Activated B cell treated with CpG ODN at 0.5 μM for 24 hours (primary cell): Measurements from ENCODE around the gene LGALS14. TPM values are rescaled to one million over a fixed set of nuclear protein-coding genes. Genes with fewer than 3 reads are reported as not detected.

Experiments
- ATAC-seq: fragments of 200-7000 bp; cut with Tn5 transposase; one replicate; pipeline ENCODE4 v1.10.0; 2021; ENCODE audit warnings: low read depth, mild to moderate bottlenecking, moderate library complexity
- CTCF ChIA-PET: fragments of 350-600 bp; sonication (Branson Sonifier 250); formaldehyde crosslinking; loops from one replicate; lab custom pipeline; 2021; ENCODE audit warnings: antibody characterized with exemption; lab: Charles Lee
- POLR2A ChIA-PET: fragments of 350-600 bp; sonication (Branson Sonifier 250); formaldehyde crosslinking; loops from one replicate; lab custom pipeline; 2021; ENCODE audit warnings: antibody characterized with exemption; lab: Charles Lee
- DNase-seq: peaks from one replicate; pipeline ENCODE4 v3.0.0; 2022
- H3K27ac Mint-ChIP-seq: one replicate; pipeline ENCODE4 v1.8.0; 2020; ENCODE audit warnings: mixed read lengths
- H3K27me3 Mint-ChIP-seq: one replicate; pipeline ENCODE4 v1.8.0; 2021; ENCODE audit warnings: mixed read lengths
- H3K36me3 Mint-ChIP-seq: one replicate; pipeline ENCODE4 v1.8.0; 2021; ENCODE audit warnings: low read depth, mixed read lengths
- H3K4me1 Mint-ChIP-seq: one replicate; pipeline ENCODE4 v1.8.0; 2021; ENCODE audit warnings: mixed read lengths
- H3K4me3 Mint-ChIP-seq: one replicate; pipeline ENCODE4 v1.8.0; 2020; ENCODE audit warnings: mild to moderate bottlenecking, mixed read lengths
- H3K9me3 Mint-ChIP-seq: one replicate; pipeline ENCODE4 v1.8.0; 2020; ENCODE audit warnings: mixed read lengths
- intact Hi-C: fragments of 100-400 bp; cut with micrococcal nuclease; formaldehyde crosslinking; loops from one replicate; pipeline ENCODE4 v1.15.1; 2024
- total RNA-seq: library from RNA; stranded (reverse); gene quantifications from 2 replicates; pipeline ENCODE4 v1.2.3, GENCODE V29; 2022
- TF ChIP-seq, protein P1 (sequence below): fragments of 200-600 bp; IDR thresholded peaks from one replicate; pipeline ENCODE4 v1.8.0; 2022; ENCODE audit warnings: antibody characterized with exemption, mild to moderate bottlenecking

The LGALS14 gene
- total RNA-seq, 1 donor from 2014 or later: not detected

GRCh38 chr19:39736088-39736487, 31.8 kb downstream of the LGALS14 start:
- H3K9me3 Mint-ChIP-seq: no peaks in the 10 kb centered on the region
- TF ChIP-seq, protein P1, sequence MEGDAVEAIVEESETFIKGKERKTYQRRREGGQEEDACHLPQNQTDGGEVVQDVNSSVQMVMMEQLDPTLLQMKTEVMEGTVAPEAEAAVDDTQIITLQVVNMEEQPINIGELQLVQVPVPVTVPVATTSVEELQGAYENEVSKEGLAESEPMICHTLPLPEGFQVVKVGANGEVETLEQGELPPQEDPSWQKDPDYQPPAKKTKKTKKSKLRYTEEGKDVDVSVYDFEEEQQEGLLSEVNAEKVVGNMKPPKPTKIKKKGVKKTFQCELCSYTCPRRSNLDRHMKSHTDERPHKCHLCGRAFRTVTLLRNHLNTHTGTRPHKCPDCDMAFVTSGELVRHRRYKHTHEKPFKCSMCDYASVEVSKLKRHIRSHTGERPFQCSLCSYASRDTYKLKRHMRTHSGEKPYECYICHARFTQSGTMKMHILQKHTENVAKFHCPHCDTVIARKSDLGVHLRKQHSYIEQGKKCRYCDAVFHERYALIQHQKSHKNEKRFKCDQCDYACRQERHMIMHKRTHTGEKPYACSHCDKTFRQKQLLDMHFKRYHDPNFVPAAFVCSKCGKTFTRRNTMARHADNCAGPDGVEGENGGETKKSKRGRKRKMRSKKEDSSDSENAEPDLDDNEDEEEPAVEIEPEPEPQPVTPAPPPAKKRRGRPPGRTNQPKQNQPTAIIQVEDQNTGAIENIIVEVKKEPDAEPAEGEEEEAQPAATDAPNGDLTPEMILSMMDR: no peak
- intact Hi-C loops: no loop called here
- H3K4me3 Mint-ChIP-seq: no peak overlapping the region
- H3K4me1 Mint-ChIP-seq: no peaks in the 10 kb centered on the region
- ATAC-seq: no peak
- peaks cover 22% of the 10 kb centered on the region for H3K27me3 Mint-ChIP-seq
- DNase-seq: no peak
- ChIA-PET POLR2A (no interaction called here), CTCF (no interaction called here)
- no peak overlapping the region for H3K27ac Mint-ChIP-seq
- H3K36me3 Mint-ChIP-seq: no peaks in the 10 kb centered on the region

DNA sequence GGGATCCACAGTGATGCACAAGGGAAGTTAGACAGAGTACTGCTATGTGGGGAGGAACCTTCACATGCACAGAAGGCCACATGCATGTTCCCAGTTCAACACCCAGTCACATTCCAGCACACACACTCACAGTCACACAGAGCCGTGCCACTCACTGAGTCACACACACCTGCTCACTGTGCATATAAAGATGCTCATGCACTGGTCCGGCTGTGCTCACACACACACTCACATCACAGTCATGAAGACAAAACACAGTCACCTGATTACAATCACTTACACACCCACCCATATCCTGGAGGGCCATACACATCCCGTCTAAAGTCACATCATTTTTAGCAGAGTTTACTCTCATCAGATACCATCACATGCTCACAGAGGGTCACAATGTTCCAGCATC, 33.1 kb downstream of the LGALS14 start:
- H3K27me3 Mint-ChIP-seq: peaks cover 25% of the 10 kb centered on the region
- H3K36me3 Mint-ChIP-seq: no peaks in the 10 kb centered on the region
- ATAC-seq (no peak), DNase-seq (no peak)
- no peak overlapping the region for H3K27ac Mint-ChIP-seq
- ChIA-PET CTCF (no interaction called here), POLR2A (no interaction called here)
- TF ChIP-seq, protein P1: no peak
- H3K9me3 Mint-ChIP-seq: no peaks in the 10 kb centered on the region
- intact Hi-C loops: no loop called here
- no peak overlapping the region for H3K4me3 Mint-ChIP-seq
- no peaks in the 10 kb centered on the region for H3K4me1 Mint-ChIP-seq

GRCh38 chr19:39737891-39738290, 33.6 kb downstream of the LGALS14 start, which contains the start of gene CLC:
Gene CLC (minus strand): TSS chr19:39738029. CDS start chr19:39737952, 77 bp downstream.
- Mint-ChIP-seq H3K4me1 (no peaks in the 10 kb centered on the region), H3K27ac (no peak within 1 kb of the TSS), H3K36me3 (no peaks in the 10 kb centered on the region), H3K27me3 (peaks cover 29% of the 10 kb centered on the region), H3K9me3 (no peaks in the 10 kb centered on the region), H3K4me3 (no peak within 1 kb of the TSS)
- DNase-seq (no peak), ATAC-seq (no peak)
- intact Hi-C loops: no loop called here
- TF ChIP-seq, protein P1: no peak
- CTCF ChIA-PET: no interaction called here
- POLR2A ChIA-PET: no interaction called here

DNA sequence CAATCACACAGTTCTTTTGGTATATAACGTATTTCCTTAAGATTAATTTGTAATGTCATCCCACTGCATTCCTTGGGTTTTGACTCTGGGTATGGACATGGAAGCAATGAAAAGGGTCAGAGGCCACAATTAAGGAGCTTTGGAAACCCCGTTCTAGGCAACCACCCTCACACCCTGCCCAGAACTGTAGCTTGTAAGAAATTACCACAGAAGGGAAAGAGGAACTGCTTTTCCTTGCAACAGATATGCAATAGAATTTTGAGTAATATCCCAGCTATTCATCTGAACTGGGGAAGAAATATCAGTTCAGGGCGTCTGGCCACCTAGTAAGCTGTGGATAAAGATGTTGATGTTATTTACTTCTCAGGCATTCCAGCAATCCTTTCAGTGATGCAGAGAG, 34.5 kb downstream of the LGALS14 start:
- Mint-ChIP-seq H3K27me3 (peaks cover 35% of the 10 kb centered on the region), H3K36me3 (no peaks in the 10 kb centered on the region), H3K4me1 (no peaks in the 10 kb centered on the region), H3K9me3 (no peaks in the 10 kb centered on the region), H3K4me3 (no peak overlapping the region), H3K27ac (no peak overlapping the region)
- ATAC-seq (no peak), DNase-seq (no peak)
- ChIA-PET POLR2A (no interaction called here), CTCF (no interaction called here)
- TF ChIP-seq, protein P1: no peak
- intact Hi-C loops: no loop called here

DNA sequence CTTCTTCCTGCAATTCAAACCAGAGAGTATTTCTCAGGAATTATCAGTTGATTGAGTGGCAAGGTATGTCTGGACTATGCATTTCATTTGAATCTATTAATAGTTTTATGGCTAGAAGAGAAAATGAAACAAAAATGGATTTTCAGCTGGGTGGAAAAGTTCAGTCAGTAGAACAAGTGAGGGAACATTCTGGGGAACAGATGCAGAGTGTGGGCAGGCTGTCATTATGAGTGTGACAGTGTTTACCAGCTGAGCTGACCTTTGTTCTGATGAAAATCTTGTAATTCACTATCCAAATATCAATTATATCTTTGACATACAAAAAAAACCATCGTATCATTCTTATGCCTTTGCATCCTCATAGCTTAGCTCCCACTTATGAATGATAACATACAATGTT, 36.1 kb downstream of the LGALS14 start:
- H3K4me3 Mint-ChIP-seq: no peak overlapping the region
- ATAC-seq (no peak), DNase-seq (no peak)
- H3K27ac Mint-ChIP-seq: no peak overlapping the region
- intact Hi-C loops: no loop called here
- TF ChIP-seq, protein P1: no peak
- no peaks in the 10 kb centered on the region for H3K4me1 Mint-ChIP-seq
- H3K36me3 Mint-ChIP-seq: no peaks in the 10 kb centered on the region
- POLR2A ChIA-PET: no interaction called here
- no peaks in the 10 kb centered on the region for H3K9me3 Mint-ChIP-seq
- CTCF ChIA-PET: no interaction called here
- peaks cover 38% of the 10 kb centered on the region for H3K27me3 Mint-ChIP-seq
